ENCODE measurements around the gene GSTM5. TPM values are rescaled to one million over a fixed set of nuclear protein-coding genes. Genes with fewer than 3 reads are reported as not detected.

The GSTM5 gene
- total RNA-seq, 1 experiment from 2014 or later = not detected

GRCh38 chr1:109757936-109758786, 46.1 kb downstream of the GSTM5 start:
- Mint-ChIP-seq H3K9me3 (no peaks in the 10 kb centered on the region), H3K27ac (no peak overlapping the region), H3K4me1 (peaks cover 4 to 5% of the 10 kb centered on the region in 2 experiments; a peak in 2 of 4 replicates), H3K4me3 (no peak overlapping the region), H3K27me3 (ENCODE audit: low read depth) (peaks cover 3% of the 10 kb centered on the region; the same call in 1 of the 2 replicates), H3K36me3 (ENCODE audit: insufficient read depth in 1 of 3, low read depth in 3 of 3) (no peaks in the 10 kb centered on the region)
- H3K56ac ChIP-seq (ENCODE audit: insufficient read length, low read depth, low read length) = no peak overlapping the region
- no peaks in the 10 kb centered on the region for H4K20me1 ChIP-seq (ENCODE audit: control insufficient read depth, insufficient read depth, insufficient read length)
- no peak overlapping the region for H2BK15ac ChIP-seq (ENCODE audit: low read depth, low read length)
- no peak overlapping the region for H4K8ac ChIP-seq (replicated peaks; ENCODE audit: insufficient read length, low read depth, low read length)
- H3K4ac ChIP-seq (ENCODE audit: low read depth, low read length) = no peak overlapping the region
- H4K91ac ChIP-seq (ENCODE audit: insufficient read length, low read depth, low read length) = no peak overlapping the region
- no peak overlapping the region for H2BK5ac ChIP-seq (ENCODE audit: insufficient read length, low read length)
- H3K9ac ChIP-seq (ENCODE audit: extremely low read depth, insufficient read length, low read length) = no peak overlapping the region
- H3K79me2 ChIP-seq (ENCODE audit: insufficient read depth, low read length) = no peaks in the 10 kb centered on the region
- DNase-seq = no peak
- no peaks in the 10 kb centered on the region for H3K27me3 ChIP-seq (ENCODE audit: insufficient read depth, low read length)
- no peak overlapping the region for H3K18ac ChIP-seq (ENCODE audit: insufficient read length, low read depth, low read length)
- no peak overlapping the region for H3K4me2 ChIP-seq (ENCODE audit: insufficient read depth, insufficient read length, low read length)
- H2BK12ac ChIP-seq (ENCODE audit: insufficient read length, low read depth, low read length) = no peak overlapping the region
- no peak overlapping the region for H4K5ac ChIP-seq (ENCODE audit: insufficient read length, low read depth, low read length)
- no peak overlapping the region for H3K23ac ChIP-seq (ENCODE audit: insufficient read length, low read depth, low read length)
- no peaks in the 10 kb centered on the region for H3K9me3 ChIP-seq (ENCODE audit: control insufficient read depth, low read depth, low read length)
- no peak for TF ChIP-seq CTCF (conservative IDR thresholded peaks at IDR 0.05)
- H3T11ph ChIP-seq (ENCODE audit: low read length) = no peak overlapping the region
- no peaks in the 10 kb centered on the region for H3K4me1 ChIP-seq (ENCODE audit: insufficient read depth, low read length)
- no peak overlapping the region; the same call in 1 of the 2 replicates for H3K14ac ChIP-seq (ENCODE audit: insufficient read depth, low read length)
- H2AK5ac ChIP-seq (ENCODE audit: insufficient read length, low read length) = no peak overlapping the region
- no peak overlapping the region for H2BK20ac ChIP-seq (ENCODE audit: low read depth, low read length, poor library complexity, severe bottlenecking)
- no peaks in the 10 kb centered on the region for H3K23me2 ChIP-seq (ENCODE audit: insufficient read length, low read depth, low read length, poor library complexity, severe bottlenecking)
- H3K27ac ChIP-seq (ENCODE audit: insufficient read length, low read depth, low read length) = no peak overlapping the region
- no peaks in the 10 kb centered on the region for H3K79me1 ChIP-seq (ENCODE audit: insufficient read depth, low read depth, low read length, poor library complexity, severe bottlenecking)
- no CpG with 5 or more reads among the region's 13 CpGs for WGBS (ENCODE audit: extremely low coverage, insufficient read length, low lambda C conversion rate)
- H2BK120ac ChIP-seq (ENCODE audit: low read depth, low read length, poor library complexity, severe bottlenecking) = no peak overlapping the region
- H2AFZ ChIP-seq (ENCODE audit: low read length) = no peak overlapping the region

Measured in H9 (cell line).